K562 (cell line): ENCODE data around the gene EVI5L. TPM values are rescaled to one million over a fixed set of nuclear protein-coding genes. Genes with fewer than 3 reads are reported as not detected.

Experiments
- ATAC-seq: fragments of 200-7000 bp; cut with Tn5 transposase; 3 replicates; pipeline ENCODE4 v1.9.1; 2020; ENCODE audit warnings: moderate library complexity
- BruUV-seq: library from RNA; stranded (reverse); fragments of 400-500 nt; replicated peaks from 2 replicates; lab custom pipeline; 2021; lab: Mats Ljungman, UMichigan
- CTCF ChIA-PET: fragments of 300-600 bp; formaldehyde crosslinking; extraction: SDS; loops from one replicate; lab custom pipeline; 2021; ENCODE audit warnings: low intra/inter-chr PET ratio; lab: Yijun Ruan, JAX
- POLR2A ChIA-PET: fragments of 300-600, 350-650 bp; sonication (Branson Sonifier 250); formaldehyde crosslinking; extraction: SDS; loops from one replicate; lab custom pipeline; 2021; ENCODE audit warnings: antibody characterized with exemption, inconsistent platforms; lab: Yijun Ruan, JAX
- DNase-seq, 4 experiments: peaks; one replicate each; pipeline versions ENCODE4 v3.0.0 to v3.0.0-alpha.2; 2011 to 2018; ENCODE audit warnings: low spot score in 3 of 4, mixed read lengths in 3 of 4; ENCODE audit errors: extremely low read depth in 1 of 4
- FAIRE-seq: peaks from 2 replicates; lab custom pipeline; 2011; peaks lifted over from hg19 to GRCh38; lab: Jason Lieb, UNC
- H2AFZ ChIP-seq: 2 replicates; pipeline ENCODE4 v1.6.0; 2011; ENCODE audit warnings: low read depth, low read length, control low read depth, inconsistent platforms
- H3K27ac ChIP-seq: fragments of 200-600 bp; 3 replicates; pipeline ENCODE4 v1.8.0; 2011; ENCODE audit warnings: low read depth, mild to moderate bottlenecking, control low read depth, inconsistent platforms, low read length, moderate library complexity, mixed read lengths; ENCODE audit errors: extremely low read depth
- H3K27me3 ChIP-seq, 2 experiments: fragments of 300-600 bp in 1 of 2; 2 replicates in 1 of 2; 3 replicates in 1 of 2; pipeline versions ENCODE4 v1.6.0 to v1.8.0; 2011; ENCODE audit warnings: inconsistent platforms in 2 of 2, low read length in 2 of 2, mild to moderate bottlenecking in 1 of 2, mixed read lengths in 1 of 2, moderate library complexity in 1 of 2; ENCODE audit not compliant: control insufficient read depth in 2 of 2, insufficient read depth in 2 of 2
- H3K36me3 ChIP-seq: fragments of 300-600 bp; 3 replicates; pipeline ENCODE4 v1.8.0; 2011; ENCODE audit warnings: mild to moderate bottlenecking, low read length, inconsistent platforms; ENCODE audit not compliant: control insufficient read depth, insufficient read depth
- H3K4me1 ChIP-seq, 2 experiments: fragments of 200-600 bp in 1 of 2; replicated peaks in 1 of 2; 2 replicates in 1 of 2; 3 replicates in 1 of 2; pipeline versions ENCODE4 v1.5.1 to v1.8.0; 2011; ENCODE audit warnings: inconsistent platforms in 2 of 2, low read length in 2 of 2, mild to moderate bottlenecking in 1 of 2, mixed read lengths in 1 of 2, moderate library complexity in 1 of 2; ENCODE audit not compliant: control insufficient read depth in 2 of 2, insufficient read depth in 2 of 2
- H3K4me2 ChIP-seq: 2 replicates; pipeline ENCODE4 v1.6.1; 2011; ENCODE audit warnings: low read length, control low read depth, inconsistent platforms, mixed read lengths; ENCODE audit not compliant: insufficient read depth
- H3K4me3 ChIP-seq: fragments of 200-600 bp; sonication (generic), shearing (Covaris generic); 2 replicates; pipeline ENCODE4 v1.5.1; 2016; ENCODE audit warnings: control low read depth, inconsistent platforms
- H3K79me2 ChIP-seq: fragments of 200-600 bp; 3 replicates; pipeline ENCODE4 v1.8.0; 2011; ENCODE audit warnings: low read length, inconsistent platforms; ENCODE audit not compliant: control insufficient read depth, insufficient read depth
- H3K9ac ChIP-seq, 2 experiments: 2 replicates each; pipeline versions ENCODE4 v1.6.0 to v1.6.1; 2011; ENCODE audit warnings: low read depth in 2 of 2, low read length in 2 of 2, control low read depth in 1 of 2, inconsistent platforms in 1 of 2, mild to moderate bottlenecking in 1 of 2, mixed read lengths in 1 of 2; ENCODE audit not compliant: insufficient read depth in 1 of 2
- H3K9me1 ChIP-seq: one replicate; pipeline ENCODE4 v1.6.0; 2011; ENCODE audit warnings: inconsistent platforms, mild to moderate bottlenecking, low read length, moderate library complexity; ENCODE audit not compliant: control insufficient read depth, insufficient read depth
- H3K9me3 ChIP-seq: replicated peaks from 2 replicates; pipeline ENCODE4 v1.5.1; 2011; ENCODE audit warnings: low read depth, low read length, inconsistent platforms; ENCODE audit not compliant: control insufficient read depth, insufficient read depth
- H4K20me1 ChIP-seq: replicated peaks from 2 replicates; pipeline ENCODE4 v1.6.1; 2011; ENCODE audit warnings: low read length, inconsistent platforms, mixed read lengths; ENCODE audit not compliant: control insufficient read depth, insufficient read depth
- NR3C1 ChIP-seq: sonication (generic); formaldehyde crosslinking; IDR thresholded peaks from 2 replicates; pipeline ENCODE4 v1.8.1; 2022; ENCODE audit warnings: missing genetic modification reagents
- PTBP1 ChIP-seq: fragments of 200-400 bp; formaldehyde crosslinking; IDR thresholded peaks from 2 replicates; pipeline ENCODE4 v1.6.1; 2017; ENCODE audit warnings: low read depth, low read length
- TAF1 ChIP-seq: IDR thresholded peaks from 2 replicates; pipeline ENCODE4 v1.6.1; 2011; ENCODE audit warnings: mild to moderate bottlenecking, low read length, moderate library complexity; ENCODE audit not compliant: insufficient read depth, control insufficient read depth, severe bottlenecking; ENCODE audit errors: extremely low read depth
- ZC3H11A ChIP-seq: IDR thresholded peaks from 2 replicates; pipeline ENCODE4 v1.6.1; 2012; ENCODE audit warnings: low read depth, low read length, improper control_type of control experiment
- ZNF696 ChIP-seq: fragments of 250-450 bp; sonication (Bioruptor Pico); conservative IDR thresholded peaks from 2 replicates; pipeline ENCODE4 v1.4.0; 2020; ENCODE audit warnings: mild to moderate bottlenecking, moderate library complexity
- WGBS: fragments of 100-300 bp; shearing (Covaris generic); methylation state at CpG from one replicate; pipeline ENCODE4 v1.1.6; 2016; ENCODE audit warnings: low coverage, mixed read lengths; ENCODE audit not compliant: insufficient coverage; ENCODE audit errors: missing lambda C conversion rate; 5-methylcytosine and 5-hydroxymethylcytosine counted together
- in situ Hi-C: fragments of 300-500 bp; cut with MboI; formaldehyde crosslinking; loops from 4 replicates; pipeline ENCODE4 v1.15.0; 2018; ENCODE audit warnings: inconsistent platforms, mixed read lengths
- intact Hi-C: fragments of 100-400 bp; cut with micrococcal nuclease; formaldehyde crosslinking; loops from 2 replicates; pipeline ENCODE4 v1.14.2; 2022
- polyA plus RNA-seq, 8 experiments: library from polyadenylated mRNA; depleted of rRNA in 4 of 8; stranded (reverse) in 5 of 8; unstranded in 3 of 8; fragments of >200 nt; fragmentation: Nextera tagmentation in 2 of 8; fragmentation: Illumina TruSeq in 1 of 8; extraction: Ambion mirVana in 2 of 8; extraction: Trizol in 1 of 8; gene quantifications; 2 replicates each; pipeline versions ENCODE4 v1.2.1 to v1.2.3, GENCODE V29; 2011 to 2014; ENCODE audit warnings: inconsistent platforms in 1 of 8, missing spikeins in 1 of 8
- total RNA-seq, 7 experiments: library from RNA; depleted of rRNA in 6 of 7; stranded (reverse); fragments of >200 nt in 6 of 7; fragmentation: Illumina TruSeq in 2 of 7; extraction: Trizol in 2 of 7; gene quantifications; 2 replicates each; pipeline versions ENCODE4 v1.2.1 to v1.2.3, GENCODE V29; 2011 to 2021; ENCODE audit warnings: low replicate concordance in 1 of 7
- TF ChIP-seq, protein P1 (sequence below): fragments of 250-450 bp; sonication (Bioruptor Pico); IDR thresholded peaks from 2 replicates; pipeline ENCODE4 v1.5.0; 2021; ENCODE audit warnings: mild to moderate bottlenecking, borderline replicate concordance

The EVI5L gene
- total and polyA plus RNA-seq, 9 of the 15 experiments (the other 6 are each of a cell fraction or from before 2014, with no cell fraction given), result 0.69 to 1.8 (median 1.2) TPM; not detected in 2

DNA sequence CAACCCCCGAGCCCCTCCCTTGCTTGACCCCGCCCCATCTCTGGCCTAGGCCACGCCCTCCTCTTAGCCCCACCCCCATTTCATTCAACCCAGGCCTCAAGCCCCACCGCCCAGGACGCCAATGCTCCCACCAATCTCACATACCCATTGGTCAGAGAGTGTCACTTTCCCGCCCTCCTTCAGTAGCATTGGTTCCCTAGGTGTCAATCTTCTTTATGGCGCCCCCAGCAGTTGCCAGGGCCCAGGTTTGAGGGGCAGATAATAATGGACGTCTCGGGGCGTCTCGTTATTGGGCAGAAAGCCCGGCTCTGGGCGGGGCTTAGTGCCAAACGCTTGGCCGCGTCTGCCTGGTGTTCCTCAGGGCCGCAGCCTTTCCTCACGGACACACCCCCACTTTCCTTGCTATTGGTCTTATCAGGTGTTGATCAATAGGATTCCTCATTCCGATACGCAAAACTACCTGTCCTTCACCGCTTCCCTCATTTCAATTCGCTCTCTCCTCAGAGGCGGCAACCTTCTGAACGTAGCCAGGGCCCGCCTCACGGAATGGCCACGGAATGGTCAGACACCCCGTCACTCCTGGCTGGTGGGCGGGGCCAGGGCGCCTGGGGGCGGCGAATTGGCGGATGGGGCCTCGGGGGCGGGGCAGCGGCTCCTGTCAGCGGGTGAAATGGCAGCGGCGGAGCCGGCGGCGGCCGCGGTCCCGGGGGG is at the start of gene EVI5L (continued):
- TF ChIP-seq PTBP1 (no peak), NR3C1 (no peak)
- TF ChIP-seq, protein P1, sequence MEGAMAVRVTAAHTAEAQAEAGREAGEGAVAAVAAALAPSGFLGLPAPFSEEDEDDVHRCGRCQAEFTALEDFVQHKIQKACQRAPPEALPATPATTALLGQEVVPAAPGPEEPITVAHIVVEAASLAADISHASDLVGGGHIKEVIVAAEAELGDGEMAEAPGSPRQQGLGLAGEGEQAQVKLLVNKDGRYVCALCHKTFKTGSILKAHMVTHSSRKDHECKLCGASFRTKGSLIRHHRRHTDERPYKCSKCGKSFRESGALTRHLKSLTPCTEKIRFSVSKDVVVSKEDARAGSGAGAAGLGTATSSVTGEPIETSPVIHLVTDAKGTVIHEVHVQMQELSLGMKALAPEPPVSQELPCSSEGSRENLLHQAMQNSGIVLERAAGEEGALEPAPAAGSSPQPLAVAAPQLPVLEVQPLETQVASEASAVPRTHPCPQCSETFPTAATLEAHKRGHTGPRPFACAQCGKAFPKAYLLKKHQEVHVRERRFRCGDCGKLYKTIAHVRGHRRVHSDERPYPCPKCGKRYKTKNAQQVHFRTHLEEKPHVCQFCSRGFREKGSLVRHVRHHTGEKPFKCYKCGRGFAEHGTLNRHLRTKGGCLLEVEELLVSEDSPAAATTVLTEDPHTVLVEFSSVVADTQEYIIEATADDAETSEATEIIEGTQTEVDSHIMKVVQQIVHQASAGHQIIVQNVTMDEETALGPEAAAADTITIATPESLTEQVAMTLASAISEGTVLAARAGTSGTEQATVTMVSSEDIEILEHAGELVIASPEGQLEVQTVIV (CRISPR knock-in tag), result no peak

DNA sequence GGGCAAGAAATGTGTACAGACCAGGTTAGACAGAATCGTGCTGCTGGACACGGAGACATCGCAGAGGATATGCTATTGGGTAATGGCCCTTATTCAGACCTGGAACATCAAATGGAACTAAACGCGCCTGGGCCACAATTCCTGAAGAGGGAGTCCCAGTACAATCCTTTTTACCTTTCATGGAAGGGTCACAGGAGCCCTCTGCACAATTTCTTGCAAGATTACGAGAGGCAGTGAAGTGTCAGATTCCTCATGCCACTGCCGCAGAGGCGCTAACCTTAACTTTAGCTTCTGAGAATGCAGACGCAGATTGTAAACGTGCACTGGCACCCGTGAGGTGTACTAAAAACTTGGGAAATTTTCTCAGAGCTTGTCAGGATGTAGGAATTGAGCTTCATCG is 48.9 kb upstream of the EVI5L start:
- ChIA-PET CTCF (no interaction called here), POLR2A (no interaction called here)
- no peaks in the 10 kb centered on the region for H3K9me3 ChIP-seq
- ATAC-seq, result no peak
- H3K4me1 ChIP-seq, result no peaks in the 10 kb centered on the region
- H3K9ac ChIP-seq, result no peak overlapping the region
- H3K27me3 ChIP-seq, result peaks cover 34 to 40% of the 10 kb centered on the region in 2 experiments
- H4K20me1 ChIP-seq, result no peaks in the 10 kb centered on the region
- TF ChIP-seq TAF1 (no peak), ZC3H11A (no peak), ZNF696 (CRISPR knock-in tag) (no peak)
- intact Hi-C loops (no loop called here), in situ Hi-C loops (no loop called here)
- FAIRE-seq, result no peak
- H3K27ac ChIP-seq, result no peak overlapping the region
- no peaks in the 10 kb centered on the region for H3K9me1 ChIP-seq
- BruUV-seq, result no TSS peak
- no peak overlapping the region for H3K4me3 ChIP-seq
- 12% methylated on average over 12 of the region's 12 CpGs for WGBS
- no peaks in the 10 kb centered on the region for H3K36me3 ChIP-seq
- no peaks in the 10 kb centered on the region for H3K79me2 ChIP-seq
- no peak overlapping the region for H2AFZ ChIP-seq
- DNase-seq, result no peak
- no peak overlapping the region for H3K4me2 ChIP-seq
